HCT116 (cell line): ENCODE data around the gene CRIP3. TPM values are rescaled to one million over a fixed set of nuclear protein-coding genes. Genes with fewer than 3 reads are reported as not detected.

ENCODE experiments used
- ATAC-seq: fragments of 200-7000 bp; cut with Tn5 transposase; 2 replicates; pipeline ENCODE4 v1.9.1; 2020; ENCODE audit warnings: mild to moderate bottlenecking, moderate library complexity
- BruUV-seq: library from RNA; stranded (reverse); fragments of 400-500 nt; replicated peaks from 2 replicates; lab custom pipeline; 2021; lab: Mats Ljungman, UMichigan
- CTCF ChIA-PET: fragments of 300-600 bp; sonication (Branson Sonifier 250); formaldehyde crosslinking; loops from one replicate; lab custom pipeline; 2021; ENCODE audit warnings: antibody characterized with exemption; lab: Charles Lee
- POLR2A ChIA-PET: fragments of 300-600, 350-600 bp; sonication (Branson Sonifier 250); formaldehyde crosslinking; loops from one replicate; lab custom pipeline; 2021; ENCODE audit warnings: antibody characterized with exemption; lab: Charles Lee
- RAD21 ChIA-PET, 2 experiments: fragments of 300-600 bp; sonication (Branson Sonifier 250); formaldehyde crosslinking; loops; one replicate each; lab custom pipeline; 2023; ENCODE audit warnings: low total read pairs in 2 of 2; ENCODE audit not compliant: uncharacterized antibody in 2 of 2, unreplicated experiment in 2 of 2, low non-redundant PET in 1 of 2; lab: Charles Lee
- DNase-seq: peaks from one replicate; pipeline ENCODE4 v3.0.0-alpha.2; 2010; ENCODE audit warnings: low read depth, low spot score
- H2AFZ ChIP-seq: fragments of 200-600 bp; shearing (Covaris generic), sonication (generic); 2 replicates; pipeline ENCODE4 v1.6.1; 2017; ENCODE audit warnings: low read depth, mixed run types, mixed read lengths, antibody characterized with exemption, low read length; ENCODE audit not compliant: poor library complexity, severe bottlenecking
- H3K27ac ChIP-seq: 2 replicates; pipeline ENCODE4 v1.5.1; 2012; ENCODE audit warnings: low read depth, low read length
- H3K27me3 ChIP-seq: fragments of 200-600 bp; sonication (generic); 2 replicates; pipeline ENCODE4 v1.6.1; 2016; ENCODE audit warnings: mixed run types, low read length, mixed read lengths; ENCODE audit not compliant: insufficient read depth
- H3K36me3 ChIP-seq, 2 experiments: fragments of 200-500 bp in 1 of 2; fragments of 200-600 bp in 1 of 2; sonication (Bioruptor generic) in 1 of 2; sonication (generic) in 1 of 2; 2 replicates each; pipeline versions ENCODE4 v1.5.1 to v1.6.1; 2014 to 2016; ENCODE audit warnings: low read length in 2 of 2, inconsistent platforms in 1 of 2, mixed read lengths in 1 of 2, mixed run types in 1 of 2; ENCODE audit not compliant: insufficient read depth in 2 of 2, control insufficient read depth in 1 of 2
- H3K4me1 ChIP-seq, 2 experiments: fragments of 200-600 bp in 1 of 2; sonication (generic) in 1 of 2; 2 replicates each; pipeline versions ENCODE4 v1.5.1 to v1.6.1; 2012 to 2017; ENCODE audit warnings: low read length in 2 of 2, inconsistent platforms in 1 of 2, mild to moderate bottlenecking in 1 of 2, mixed read lengths in 1 of 2, mixed run types in 1 of 2, moderate library complexity in 1 of 2; ENCODE audit not compliant: insufficient read depth in 2 of 2, control insufficient read depth in 1 of 2
- H3K4me2 ChIP-seq: fragments of 200-600 bp; sonication (generic); 2 replicates; pipeline ENCODE4 v1.6.1; 2017; ENCODE audit warnings: mixed run types, low read length, mixed read lengths
- H3K4me3 ChIP-seq, 2 experiments: fragments of 200-600 bp in 1 of 2; sonication (generic) in 1 of 2; replicated peaks in 1 of 2; 2 replicates each; pipeline ENCODE4 v1.5.1; 2011 to 2016; ENCODE audit warnings: low read length in 2 of 2, control low read depth in 1 of 2, low read depth in 1 of 2, mild to moderate bottlenecking in 1 of 2, mixed read lengths in 1 of 2, mixed run types in 1 of 2
- H3K79me2 ChIP-seq: fragments of 200-600 bp; sonication (generic); 2 replicates; pipeline ENCODE4 v1.6.1; 2017; ENCODE audit warnings: mild to moderate bottlenecking, mixed run types, low read length, moderate library complexity, mixed read lengths; ENCODE audit not compliant: insufficient read depth
- H3K9ac ChIP-seq: fragments of 200-600 bp; sonication (generic); 2 replicates; pipeline ENCODE4 v1.6.1; 2016; ENCODE audit warnings: low read length, mixed read lengths
- H3K9me2 ChIP-seq: fragments of 200-600 bp; sonication (generic), shearing (Covaris generic); 2 replicates; pipeline ENCODE4 v1.6.1; 2017; ENCODE audit warnings: mixed run types, mild to moderate bottlenecking, moderate library complexity; ENCODE audit not compliant: insufficient read depth
- H3K9me3 ChIP-seq, 2 experiments: fragments of 200-500 bp in 1 of 2; fragments of 200-600 bp in 1 of 2; sonication (Bioruptor generic) in 1 of 2; sonication (generic) in 1 of 2; 2 replicates each; pipeline ENCODE4 v1.6.1; 2014 to 2017; ENCODE audit warnings: low read length in 2 of 2, mixed read lengths in 2 of 2, inconsistent platforms in 1 of 2, low read depth in 1 of 2, mild to moderate bottlenecking in 1 of 2, mixed run types in 1 of 2, moderate library complexity in 1 of 2; ENCODE audit not compliant: control insufficient read depth in 1 of 2, insufficient read depth in 1 of 2
- H4K20me1 ChIP-seq: fragments of 200-600 bp; sonication (generic), shearing (Covaris generic); 2 replicates; pipeline ENCODE4 v1.6.1; 2017; ENCODE audit warnings: mixed run types, mild to moderate bottlenecking, moderate library complexity; ENCODE audit not compliant: insufficient read depth
- CBX3 ChIP-seq: IDR thresholded peaks from 2 replicates; pipeline ENCODE4 v1.6.1; 2012; ENCODE audit warnings: low read depth
- CEBPB ChIP-seq: IDR thresholded peaks from 2 replicates; pipeline ENCODE4 v1.6.1; 2012; ENCODE audit warnings: low read depth
- ELF1 ChIP-seq: IDR thresholded peaks from 2 replicates; pipeline ENCODE4 v1.6.1; 2012; ENCODE audit warnings: low read depth, borderline replicate concordance
- EZH2 ChIP-seq: fragments of 200-600 bp; sonication (generic); IDR thresholded peaks from 2 replicates; pipeline ENCODE4 v1.6.1; 2017; ENCODE audit warnings: antibody characterized with exemption, mixed run types
- FOSL1 ChIP-seq: IDR thresholded peaks from 2 replicates; pipeline ENCODE4 v1.6.1; 2012; ENCODE audit warnings: low read depth
- SIN3A ChIP-seq: IDR thresholded peaks from 2 replicates; pipeline ENCODE4 v1.6.1; 2012; ENCODE audit warnings: low read depth
- SP1 ChIP-seq: IDR thresholded peaks from 2 replicates; pipeline ENCODE4 v1.6.1; 2012; ENCODE audit warnings: low read depth
- SRF ChIP-seq: IDR thresholded peaks from 2 replicates; pipeline ENCODE4 v1.6.1; 2012; ENCODE audit warnings: low read depth
- YY1 ChIP-seq: IDR thresholded peaks from 2 replicates; pipeline ENCODE4 v1.6.1; 2011; ENCODE audit warnings: low read length, low read depth, moderate library complexity, mild to moderate bottlenecking; ENCODE audit not compliant: insufficient replicate concordance; ENCODE audit errors: extremely low read depth
- ZFX ChIP-seq: fragments of 450-650 bp; IDR thresholded peaks from 2 replicates; pipeline ENCODE4 v1.6.1; 2017
- ZNF274 ChIP-seq: fragments of 200-500 bp; sonication (Bioruptor generic); IDR thresholded peaks from 2 replicates; pipeline ENCODE4 v1.6.1; 2014; ENCODE audit warnings: mild to moderate bottlenecking, low read depth, low read length, inconsistent platforms
- intact Hi-C: fragments of 100-400 bp; cut with micrococcal nuclease; formaldehyde crosslinking; loops from 2 replicates; pipeline ENCODE4 v1.10.0; 2022
- total RNA-seq: library from RNA; stranded (reverse); gene quantifications from one replicate; pipeline ENCODE4 v1.2.1, GENCODE V29; 2021; ENCODE audit not compliant: unreplicated experiment
- TF ChIP-seq, protein P1 (sequence below): IDR thresholded peaks from 2 replicates; pipeline ENCODE4 v1.6.1; 2012
- TF ChIP-seq, protein P2 (sequence below): IDR thresholded peaks from 2 replicates; pipeline ENCODE4 v1.6.1; 2012

CRIP3 gene
- total RNA-seq, 1 experiment from 2014 or later: not detected

DNA sequence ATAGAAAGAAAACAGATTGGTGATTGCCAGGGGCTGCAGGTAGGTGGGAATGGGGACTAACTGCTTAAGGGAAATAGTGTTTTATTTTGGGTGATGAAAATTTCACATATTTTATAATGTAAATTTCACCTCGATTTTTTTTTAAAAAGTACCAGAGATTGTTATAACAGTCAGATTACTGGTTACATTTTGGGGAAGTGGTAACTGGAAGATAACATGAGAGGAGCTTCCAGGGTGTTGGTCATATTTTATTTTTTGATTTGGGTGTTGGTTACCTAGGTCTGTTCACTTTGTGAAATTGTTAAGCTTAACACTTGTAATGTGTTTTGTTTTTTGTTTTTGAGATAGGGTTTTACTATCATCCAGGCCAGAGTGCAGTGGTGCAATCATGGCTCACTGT is 17.2 kb upstream of the CRIP3 start (continued):
- TF ChIP-seq YY1: no peak
- TF ChIP-seq, protein P1, sequence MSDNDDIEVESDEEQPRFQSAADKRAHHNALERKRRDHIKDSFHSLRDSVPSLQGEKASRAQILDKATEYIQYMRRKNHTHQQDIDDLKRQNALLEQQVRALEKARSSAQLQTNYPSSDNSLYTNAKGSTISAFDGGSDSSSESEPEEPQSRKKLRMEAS: no peak
- TF ChIP-seq ELF1: no peak
- TF ChIP-seq CEBPB: no peak

DNA sequence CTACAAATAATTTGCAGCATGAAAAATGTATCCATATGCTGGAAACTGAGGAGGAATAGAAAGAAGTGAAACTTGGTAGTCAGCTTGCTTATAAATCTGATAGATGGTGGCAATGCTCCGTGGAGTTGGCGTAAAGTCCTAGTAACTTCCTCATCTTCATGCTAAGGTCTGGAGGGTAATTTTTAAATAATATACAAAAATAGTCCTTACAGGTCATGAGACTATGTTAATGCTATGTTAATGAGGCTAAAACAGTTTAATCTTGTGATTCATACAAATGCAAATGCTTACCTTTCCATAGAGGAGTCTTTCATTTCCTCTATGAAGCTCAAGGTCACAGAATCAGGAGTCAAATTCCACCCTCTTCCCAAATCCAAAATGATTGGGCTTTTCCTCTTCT is 9.4 kb upstream of the CRIP3 start:
- no peaks in the 10 kb centered on the region for H3K9me2 ChIP-seq
- no TSS peak for BruUV-seq
- H3K9me3 ChIP-seq: no peaks in the 10 kb centered on the region
- ATAC-seq: no peak
- no peak overlapping the region for H3K4me3 ChIP-seq
- no peaks in the 10 kb centered on the region for H4K20me1 ChIP-seq
- DNase-seq: no peak
- no peaks in the 10 kb centered on the region for H3K79me2 ChIP-seq
- TF ChIP-seq ZNF274 (no peak), SIN3A (no peak), SP1 (no peak), EZH2 (no peak), ZFX (no peak), CEBPB (no peak), CBX3 (no peak), SRF (no peak), FOSL1 (no peak)
- TF ChIP-seq, protein P2, sequence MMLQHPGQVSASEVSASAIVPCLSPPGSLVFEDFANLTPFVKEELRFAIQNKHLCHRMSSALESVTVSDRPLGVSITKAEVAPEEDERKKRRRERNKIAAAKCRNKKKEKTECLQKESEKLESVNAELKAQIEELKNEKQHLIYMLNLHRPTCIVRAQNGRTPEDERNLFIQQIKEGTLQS: no peak
- no peaks in the 10 kb centered on the region for H3K36me3 ChIP-seq
- no peak overlapping the region for H3K27ac ChIP-seq
- ChIA-PET RAD21 (no interaction called here), POLR2A (no interaction called here), CTCF (no interaction called here)
- no peak overlapping the region for H3K9ac ChIP-seq
- H3K27me3 ChIP-seq: no peaks in the 10 kb centered on the region
- intact Hi-C loops: no loop called here
- no peaks in the 10 kb centered on the region for H3K4me1 ChIP-seq
- no peak overlapping the region for H3K4me2 ChIP-seq
- H2AFZ ChIP-seq: no peak overlapping the region
